ENCODE results near the gene CXorf38. TPM values are rescaled to one million over a fixed set of nuclear protein-coding genes. Genes with fewer than 3 reads are reported as not detected.

Gene CXorf38, protein sequence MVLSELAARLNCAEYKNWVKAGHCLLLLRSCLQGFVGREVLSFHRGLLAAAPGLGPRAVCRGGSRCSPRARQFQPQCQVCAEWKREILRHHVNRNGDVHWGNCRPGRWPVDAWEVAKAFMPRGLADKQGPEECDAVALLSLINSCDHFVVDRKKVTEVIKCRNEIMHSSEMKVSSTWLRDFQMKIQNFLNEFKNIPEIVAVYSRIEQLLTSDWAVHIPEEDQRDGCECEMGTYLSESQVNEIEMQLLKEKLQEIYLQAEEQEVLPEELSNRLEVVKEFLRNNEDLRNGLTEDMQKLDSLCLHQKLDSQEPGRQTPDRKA
- total RNA-seq (2021; fragmentation: NEBNext Ultra II Directional; extraction: Animal tissue kit (Norgen Biotek cat#: 25700)), result 10 to 100 TPM; 10.6 to 11.6 (median 11.2) TPM
- long read RNA-seq, transcript CXorf38-201 (7 exons, 2,118 nt), result major isoform, 13 of 25 reads
- long read RNA-seq, partial matches to known transcripts, result 2 of 25 reads
- long read RNA-seq, other reads (novel, unspliced or antisense), result 10 of 25 reads

DNA sequence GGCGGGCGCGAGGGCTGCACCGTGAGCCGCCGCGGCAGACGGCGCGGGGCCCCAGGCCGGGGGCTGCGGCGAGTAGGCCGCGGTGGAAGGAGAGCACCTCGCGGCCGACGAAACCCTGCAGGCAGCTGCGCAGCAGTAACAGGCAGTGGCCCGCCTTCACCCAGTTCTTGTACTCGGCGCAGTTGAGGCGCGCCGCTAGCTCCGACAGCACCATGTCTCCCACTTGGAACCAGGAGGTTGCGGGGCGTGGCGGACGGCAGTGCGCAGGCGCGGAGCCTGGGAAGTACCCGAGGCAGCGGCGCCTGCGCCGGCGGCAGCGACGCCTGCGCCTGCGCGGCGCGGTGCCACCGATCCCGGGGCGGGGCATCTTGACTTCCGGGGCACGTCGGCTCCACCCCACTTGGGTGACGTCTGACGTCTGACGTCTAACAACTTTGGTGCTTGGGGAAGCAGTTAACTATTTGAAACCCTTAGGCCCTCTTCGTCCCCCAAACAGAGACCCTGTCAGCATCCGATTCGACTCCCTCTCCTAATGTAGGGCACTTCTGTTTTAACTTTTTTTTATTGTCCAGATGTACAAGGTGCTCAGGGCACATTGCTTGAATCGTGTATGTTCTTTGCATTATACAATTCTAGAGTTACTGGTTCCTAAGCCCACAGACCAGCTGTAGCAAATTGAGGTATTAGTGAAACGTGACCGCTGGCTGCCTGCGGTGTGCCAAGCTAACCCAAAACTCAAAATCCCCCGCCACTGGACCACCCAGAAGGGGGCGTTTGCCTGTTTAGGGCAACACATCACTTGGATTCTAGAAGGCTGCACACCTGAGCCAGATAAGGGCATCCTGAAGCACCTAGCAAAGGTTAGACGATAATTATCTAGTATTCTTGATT lies at the start of gene CXorf38:
CXorf38 (minus strand) TSS at position 255 of the 891 bp plus-strand sequence; CDS start at position 214, 41 bp downstream.
- no peaks in the 10 kb centered on the region for H3K9me3 Mint-ChIP-seq
- TF ChIP-seq, protein P1, sequence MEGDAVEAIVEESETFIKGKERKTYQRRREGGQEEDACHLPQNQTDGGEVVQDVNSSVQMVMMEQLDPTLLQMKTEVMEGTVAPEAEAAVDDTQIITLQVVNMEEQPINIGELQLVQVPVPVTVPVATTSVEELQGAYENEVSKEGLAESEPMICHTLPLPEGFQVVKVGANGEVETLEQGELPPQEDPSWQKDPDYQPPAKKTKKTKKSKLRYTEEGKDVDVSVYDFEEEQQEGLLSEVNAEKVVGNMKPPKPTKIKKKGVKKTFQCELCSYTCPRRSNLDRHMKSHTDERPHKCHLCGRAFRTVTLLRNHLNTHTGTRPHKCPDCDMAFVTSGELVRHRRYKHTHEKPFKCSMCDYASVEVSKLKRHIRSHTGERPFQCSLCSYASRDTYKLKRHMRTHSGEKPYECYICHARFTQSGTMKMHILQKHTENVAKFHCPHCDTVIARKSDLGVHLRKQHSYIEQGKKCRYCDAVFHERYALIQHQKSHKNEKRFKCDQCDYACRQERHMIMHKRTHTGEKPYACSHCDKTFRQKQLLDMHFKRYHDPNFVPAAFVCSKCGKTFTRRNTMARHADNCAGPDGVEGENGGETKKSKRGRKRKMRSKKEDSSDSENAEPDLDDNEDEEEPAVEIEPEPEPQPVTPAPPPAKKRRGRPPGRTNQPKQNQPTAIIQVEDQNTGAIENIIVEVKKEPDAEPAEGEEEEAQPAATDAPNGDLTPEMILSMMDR (IDR thresholded peaks at IDR 0.05), result peak; percentile 25; the same call in 1 of the 2 replicates
- H3K27me3 Mint-ChIP-seq (ENCODE audit: insufficient read depth), result no peaks in the 10 kb centered on the region
- peak within 1 kb of the TSS; percentile 98 for H3K4me3 Mint-ChIP-seq
- peaks cover 24% of the 10 kb centered on the region for H3K4me1 Mint-ChIP-seq (ENCODE audit: low read depth)
- peak; percentile 75 for DNase-seq
- peaks cover 17% of the 10 kb centered on the region for H3K36me3 Mint-ChIP-seq (ENCODE audit: low read depth)
- peak within 1 kb of the TSS; percentile 94 for H3K27ac Mint-ChIP-seq

DNA sequence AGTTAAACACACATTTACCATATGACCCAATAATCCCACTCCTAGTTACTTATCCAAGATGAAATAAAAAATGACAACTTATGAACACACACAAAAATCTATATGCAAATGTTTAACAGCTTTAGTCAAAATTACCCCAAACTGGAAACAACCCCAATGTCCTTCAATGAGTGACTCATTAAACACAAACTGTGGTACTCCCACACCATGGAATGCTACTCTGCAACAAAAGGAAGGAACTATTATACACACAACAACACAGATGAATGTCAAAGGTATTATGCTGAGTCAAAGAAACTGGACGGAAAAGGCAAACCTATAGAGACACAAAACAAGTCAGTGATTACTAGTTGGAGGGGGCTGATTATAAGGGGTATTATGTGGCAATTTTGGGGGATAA lies 47.4 kb upstream of the CXorf38 start:
- Mint-ChIP-seq H3K36me3 (ENCODE audit: low read depth) (peaks cover 14% of the 10 kb centered on the region), H3K27me3 (ENCODE audit: insufficient read depth) (no peaks in the 10 kb centered on the region; the same call in 1 of the 2 replicates), H3K27ac (peak overlapping the region; percentile 16), H3K4me3 (no peak overlapping the region), H3K4me1 (ENCODE audit: low read depth) (peaks cover 10% of the 10 kb centered on the region), H3K9me3 (no peaks in the 10 kb centered on the region)
- no peak for DNase-seq
- TF ChIP-seq, protein P1 (IDR thresholded peaks at IDR 0.05), result no peak

DNA sequence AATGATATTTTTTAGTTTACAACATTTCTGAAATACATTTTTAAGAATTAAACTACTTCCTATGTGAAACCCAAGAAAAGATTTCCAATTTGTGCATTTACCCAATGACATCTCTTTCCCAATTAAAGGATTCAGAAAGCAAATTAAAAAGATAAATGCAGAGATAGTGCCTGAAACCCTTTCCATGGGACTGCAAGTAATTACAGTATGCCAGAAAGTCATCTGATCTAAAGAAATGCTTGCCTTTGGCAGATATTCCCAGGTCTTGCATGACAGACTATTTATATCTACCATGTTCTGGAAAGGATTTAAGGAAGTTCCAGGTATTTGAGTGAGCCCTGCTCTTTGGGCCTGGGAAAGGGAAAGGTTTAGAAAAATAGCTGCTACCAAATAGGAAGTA lies 41.6 kb upstream of the CXorf38 start:
- Mint-ChIP-seq H3K4me1 (ENCODE audit: low read depth) (no peaks in the 10 kb centered on the region; the same call in 1 of the 2 replicates), H3K27me3 (ENCODE audit: insufficient read depth) (no peaks in the 10 kb centered on the region)

DNA sequence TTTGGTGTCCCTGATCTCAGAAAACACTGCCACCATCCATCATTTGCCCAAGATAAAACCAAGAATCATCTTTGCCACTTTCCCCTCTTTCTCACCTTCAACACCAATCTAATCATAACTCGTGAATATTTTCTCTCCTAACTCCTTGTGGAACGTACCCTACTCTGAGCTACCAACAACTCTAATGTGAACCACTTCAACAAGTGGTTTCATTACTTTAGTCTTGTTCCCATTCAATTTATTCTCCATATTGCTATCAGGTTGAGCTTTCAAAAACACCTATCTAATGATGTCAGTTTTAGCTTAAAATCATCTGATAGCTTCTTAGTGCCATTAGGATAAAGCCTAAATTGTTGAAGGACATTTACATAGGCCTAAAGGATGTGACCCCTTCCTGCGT lies 39.8 kb upstream of the CXorf38 start:
- Mint-ChIP-seq H3K9me3 (no peaks in the 10 kb centered on the region), H3K36me3 (ENCODE audit: low read depth) (peaks cover 6% of the 10 kb centered on the region)

More for the DNA sequence above, 41.6 kb upstream of the CXorf38 start:
- Mint-ChIP-seq H3K4me3 (no peak overlapping the region), H3K9me3 (no peaks in the 10 kb centered on the region), H3K27ac (no peak overlapping the region), H3K36me3 (ENCODE audit: low read depth) (peaks cover 11% of the 10 kb centered on the region)
- TF ChIP-seq, protein P1 (IDR thresholded peaks at IDR 0.05), result no peak
- DNase-seq, result no peak

More for the DNA sequence above, 39.8 kb upstream of the CXorf38 start:
- H3K4me3 Mint-ChIP-seq, result no peak overlapping the region
- H3K27ac Mint-ChIP-seq, result no peak overlapping the region
- H3K4me1 Mint-ChIP-seq (ENCODE audit: low read depth), result no peaks in the 10 kb centered on the region; the same call in 1 of the 2 replicates
- TF ChIP-seq, protein P1 (IDR thresholded peaks at IDR 0.05), result no peak
- DNase-seq, result no peak
- no peaks in the 10 kb centered on the region for H3K27me3 Mint-ChIP-seq (ENCODE audit: insufficient read depth)

Data from HFFc6 (cell line).